ENCODE measurements around the gene TIAM1.
"Not testable (repeated sequence)": the region's sequence is repeated elsewhere in the genome, so short reads cannot be mapped to it uniquely, and the experiment has no call there.

TIAM1 gene

DNA sequence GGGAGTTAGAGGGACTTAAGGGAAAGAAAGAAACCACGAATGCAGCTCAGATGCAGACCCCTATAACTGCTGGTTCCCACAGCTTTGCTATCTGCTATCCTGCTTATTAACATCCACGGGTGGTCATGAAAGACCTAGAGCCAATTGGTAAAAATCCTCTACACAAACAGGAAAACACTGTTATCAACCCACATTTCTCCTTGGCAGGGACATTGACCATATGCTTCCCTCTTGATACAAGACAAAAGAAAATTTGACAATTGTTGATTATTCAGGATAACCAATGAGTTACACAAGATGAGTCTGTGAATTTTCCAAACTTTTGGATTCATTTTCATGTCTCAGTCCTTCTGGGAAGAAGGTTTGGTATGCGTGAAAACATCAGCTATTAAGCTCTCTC is 90.4 kb downstream of the TIAM1 start:
- DNase-seq (ENCODE audit: low read depth in 3 of 3), result no peak

DNA sequence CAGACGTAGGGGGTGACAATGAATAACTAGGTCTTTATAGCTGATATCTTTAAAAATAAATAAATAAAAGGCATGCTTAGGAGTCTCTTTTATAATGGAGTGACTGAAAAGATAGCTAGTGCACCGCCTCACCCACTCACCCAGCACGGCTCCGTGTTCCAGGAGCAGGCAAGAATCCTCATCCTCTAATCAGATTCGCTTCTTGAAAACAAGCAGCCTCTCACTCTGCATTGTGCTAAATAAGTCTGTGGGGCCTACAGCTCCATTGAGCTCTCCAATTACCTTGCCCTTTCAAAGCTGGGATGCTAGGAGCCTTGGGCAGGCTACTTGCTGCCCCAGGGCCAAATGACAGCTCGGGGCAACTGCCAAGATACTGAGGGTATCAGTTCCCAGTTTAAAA is 91.5 kb downstream of the TIAM1 start:
- DNase-seq (ENCODE audit: low read depth in 3 of 3), result no peak

DNA sequence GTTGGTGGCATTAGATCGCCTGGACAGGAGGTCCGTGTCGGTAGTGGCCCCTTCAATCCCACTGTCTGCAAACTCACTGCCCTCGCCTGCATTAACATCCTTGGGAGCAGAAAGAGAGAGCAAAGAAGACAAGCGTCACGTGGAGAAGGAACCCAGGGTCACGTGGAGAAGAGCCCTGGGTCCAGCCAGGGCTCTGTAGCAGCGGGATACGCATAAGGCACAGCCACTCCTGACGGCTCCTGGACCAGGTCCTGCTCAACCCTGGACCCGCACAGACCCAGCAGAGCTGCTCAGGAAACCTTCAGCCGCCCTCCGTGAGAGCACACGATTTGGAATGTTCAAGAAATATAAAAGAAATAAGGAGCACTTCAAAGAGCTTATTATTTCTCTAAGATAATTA is 92.0 kb downstream of the TIAM1 start:
- no peak for DNase-seq (ENCODE audit: low read depth in 3 of 3)

DNA sequence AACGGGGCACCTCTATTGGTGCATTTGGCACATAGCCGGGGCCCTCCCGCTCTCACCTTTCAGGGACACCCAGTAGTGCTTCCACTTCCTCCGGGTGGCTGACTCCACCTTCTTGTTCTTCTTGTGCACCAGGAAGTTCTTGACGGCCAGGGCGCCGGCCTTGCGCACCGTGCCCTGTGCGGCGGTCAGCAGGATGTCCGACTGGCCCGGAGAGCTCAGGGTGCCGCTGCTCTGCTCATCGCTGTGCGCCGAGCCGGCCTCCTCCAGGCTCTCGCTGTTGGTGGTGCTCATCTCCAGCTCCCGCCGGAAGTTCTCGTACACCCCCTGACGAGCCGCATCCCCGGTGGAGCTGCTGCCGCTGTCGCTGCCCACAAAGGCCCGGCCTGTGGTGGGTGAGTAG is 92.4 kb downstream of the TIAM1 start:
- DNase-seq (ENCODE audit: low read depth in 3 of 3), result no peak

DNA sequence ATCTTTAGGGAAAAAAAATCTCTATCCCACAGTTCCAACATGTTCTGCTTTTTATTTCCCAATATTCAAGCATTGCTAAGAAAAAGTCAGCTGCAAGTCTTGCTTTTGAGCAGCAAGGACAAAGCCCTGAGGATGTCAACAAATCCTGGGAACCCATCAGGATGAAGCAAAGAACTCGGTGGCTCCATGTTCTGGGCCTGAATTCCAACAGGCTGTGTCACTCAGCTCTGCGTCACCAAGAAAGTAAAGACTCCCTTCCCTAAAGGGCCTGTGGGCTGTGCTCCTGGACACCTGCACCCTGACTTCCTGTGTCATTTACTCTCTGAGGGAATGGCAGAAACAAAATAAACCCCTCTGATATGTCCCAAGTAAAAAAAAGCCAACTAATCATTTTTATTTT is 95.5 kb downstream of the TIAM1 start:
- no peak for DNase-seq (ENCODE audit: low read depth in 3 of 3)

DNA sequence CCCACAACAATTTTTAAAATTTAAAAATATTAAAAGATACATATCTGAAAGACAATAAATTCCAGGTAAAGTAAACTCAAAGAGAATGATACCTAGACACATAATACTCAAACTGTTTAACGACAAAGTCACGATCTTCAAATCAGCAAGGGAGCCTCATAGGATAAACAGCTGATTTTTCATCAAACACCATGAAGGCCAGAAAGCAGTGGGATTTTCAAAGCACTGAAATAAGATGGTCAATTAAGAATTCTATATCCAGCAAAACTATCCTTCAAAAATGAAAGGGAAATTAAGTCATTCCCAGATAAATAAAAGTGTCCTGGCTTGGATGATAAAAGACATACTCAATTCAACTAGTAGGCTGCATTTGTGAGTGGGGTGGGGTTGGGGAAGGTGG is 100.5 kb downstream of the TIAM1 start:
- no peak for DNase-seq (ENCODE audit: low read depth in 3 of 3)

DNA sequence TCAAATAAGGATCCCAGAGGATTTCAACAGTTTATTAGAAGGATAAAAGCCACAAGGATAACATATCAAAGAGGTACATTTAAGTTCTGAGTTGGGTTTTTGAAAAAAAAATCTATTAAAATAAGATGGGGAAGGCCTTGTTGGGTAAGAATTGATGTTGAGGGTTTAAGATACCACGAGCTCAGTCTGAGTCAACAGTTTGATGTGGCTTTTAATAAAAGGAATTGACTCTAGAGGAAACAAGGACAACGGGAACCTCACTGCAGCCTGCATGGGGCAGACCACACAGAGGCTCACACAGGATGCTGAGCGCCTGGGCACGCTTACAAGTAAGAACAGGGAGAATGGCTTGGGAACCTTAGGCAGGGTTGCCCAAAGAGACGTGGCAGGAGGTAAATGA is 107.5 kb downstream of the TIAM1 start:
- DNase-seq (ENCODE audit: low read depth in 3 of 3), result no peak

DNA sequence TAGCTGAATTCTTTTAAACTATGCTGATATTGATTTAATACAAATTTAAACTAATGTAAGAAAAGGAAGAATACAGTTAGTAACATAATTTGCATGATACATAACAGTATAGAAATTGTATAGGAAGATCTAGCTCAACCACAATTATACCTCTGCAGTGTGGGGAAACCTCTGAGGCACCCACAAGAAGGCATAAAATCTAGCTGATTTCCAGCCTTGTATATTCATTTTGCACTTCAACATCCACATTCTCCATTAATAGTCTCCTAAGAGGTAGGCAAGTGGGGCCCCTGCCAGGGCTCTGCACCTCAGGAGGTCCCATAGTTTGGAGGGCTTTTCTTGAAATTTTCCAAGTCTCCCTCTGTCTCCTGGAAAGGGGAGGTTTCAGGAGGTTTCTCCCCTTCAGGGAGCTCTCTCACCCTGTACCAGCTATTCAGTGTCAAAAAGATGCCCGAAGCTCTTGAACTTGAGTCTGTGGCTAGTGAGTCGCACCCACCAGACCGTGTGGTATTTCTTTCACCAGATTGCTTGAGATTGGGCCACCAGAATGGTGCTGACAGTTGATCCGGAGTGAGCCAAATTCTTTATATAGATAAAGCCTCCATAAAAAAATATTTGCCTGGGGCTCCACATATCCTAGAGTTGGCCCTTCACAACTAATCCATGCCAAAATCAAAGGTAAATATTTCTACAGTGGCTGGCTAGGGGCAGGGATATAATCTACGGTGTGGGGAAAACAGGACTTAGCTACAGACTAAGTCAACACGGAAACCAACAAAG is 108.2 kb downstream of the TIAM1 start:
- no peak for DNase-seq (ENCODE audit: low read depth in 3 of 3)

DNA sequence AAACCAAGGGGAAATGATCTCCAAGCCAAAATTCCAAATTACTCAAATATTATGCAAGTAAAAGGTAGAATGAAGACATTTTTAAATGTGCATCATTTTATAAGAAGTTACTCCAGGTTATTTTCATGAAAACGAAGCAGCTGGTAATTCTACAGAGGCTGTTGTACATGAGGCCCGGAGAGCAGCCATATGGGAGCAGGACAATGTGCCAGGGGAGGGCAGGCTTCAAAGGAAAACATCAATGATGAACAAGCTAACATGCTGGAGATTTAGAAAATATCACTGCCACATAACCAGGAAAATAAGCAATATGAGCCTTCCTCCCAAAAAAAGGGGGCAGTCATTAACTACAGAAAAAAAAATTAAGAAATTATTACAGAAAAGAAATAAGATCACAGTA is 109.1 kb downstream of the TIAM1 start:
- DNase-seq (ENCODE audit: low read depth in 3 of 3), result no peak

DNA sequence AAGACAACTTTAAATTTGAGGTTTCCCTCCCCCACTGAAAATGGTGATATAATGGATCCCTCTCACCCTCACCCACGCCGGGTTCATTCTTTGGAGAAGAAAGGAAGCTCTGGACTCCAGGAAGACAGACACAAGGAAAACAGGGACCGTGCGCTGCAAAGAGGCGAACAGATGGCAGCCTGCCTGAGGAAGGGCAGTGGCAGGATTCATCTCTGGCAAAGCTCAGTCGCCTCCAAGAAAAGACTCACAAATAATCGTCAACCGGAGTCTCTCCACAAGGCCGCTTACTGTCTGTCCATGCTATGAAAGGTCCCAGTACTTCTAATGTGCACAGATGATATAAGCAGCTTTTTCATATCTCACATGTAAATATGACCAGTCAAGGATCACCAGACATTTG is 110.3 kb downstream of the TIAM1 start:
- DNase-seq (ENCODE audit: low read depth in 3 of 3), result no peak

DNA sequence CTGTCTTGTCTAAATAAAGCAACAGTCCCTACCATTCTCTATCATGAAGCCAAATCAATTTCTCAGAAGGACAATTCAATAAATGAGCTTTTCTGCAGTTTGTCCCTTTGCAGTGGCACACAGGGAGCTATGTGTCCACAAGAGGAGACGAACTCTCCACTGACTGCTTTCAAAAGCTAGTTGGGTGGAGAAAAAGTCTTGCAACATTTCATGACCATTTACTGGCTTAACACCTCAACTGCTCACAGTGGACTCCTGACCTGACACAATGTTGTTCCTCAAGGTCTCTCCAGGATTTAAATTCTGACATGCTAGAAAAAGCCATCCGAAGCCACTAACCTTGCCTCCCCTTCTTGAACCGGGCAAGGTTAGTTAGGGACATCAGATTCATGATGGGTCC is 111.7 kb downstream of the TIAM1 start:
- no peak for DNase-seq (ENCODE audit: low read depth in 3 of 3)

DNA sequence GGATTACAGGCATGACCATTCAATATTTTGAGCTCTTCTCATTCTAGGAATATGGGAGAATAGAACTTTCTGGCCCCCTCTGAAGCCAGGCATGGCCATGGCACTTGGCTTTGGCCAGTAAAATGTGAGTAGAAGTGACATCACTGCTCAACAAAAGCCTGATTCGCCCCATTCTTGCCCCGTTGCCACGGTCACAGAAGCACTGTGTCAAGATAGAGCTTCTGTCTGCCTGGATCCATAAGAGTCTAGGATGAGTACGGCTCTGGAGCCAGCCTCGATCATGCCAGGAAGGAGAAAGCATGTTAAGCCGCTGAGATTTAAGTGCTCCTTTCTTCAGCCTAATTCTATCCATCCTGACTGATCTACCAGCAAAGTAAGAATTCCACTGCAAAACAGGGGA is 113.1 kb downstream of the TIAM1 start:
- DNase-seq (ENCODE audit: low read depth in 3 of 3), result no peak

DNA sequence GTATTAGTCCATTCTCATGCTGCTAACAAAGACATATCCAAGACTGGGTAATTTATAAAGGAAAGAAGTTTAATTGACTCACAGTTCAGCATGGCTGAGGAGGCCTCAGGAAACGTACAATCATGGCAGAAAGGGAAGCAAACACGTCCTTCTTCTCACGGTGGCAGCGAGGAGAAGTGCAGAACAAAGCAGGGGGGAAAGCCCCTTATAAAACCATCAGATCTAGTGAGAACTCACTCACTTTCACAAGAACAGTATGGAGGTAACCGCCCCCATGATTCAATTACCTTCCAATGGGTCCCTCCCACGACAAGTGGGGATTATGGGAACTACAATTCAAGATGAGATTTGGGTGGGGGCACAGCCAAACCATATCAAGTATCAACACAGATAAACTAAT is 115.3 kb downstream of the TIAM1 start:
- not testable (repeated sequence) for DNase-seq (ENCODE audit: low read depth in 3 of 3)

DNA sequence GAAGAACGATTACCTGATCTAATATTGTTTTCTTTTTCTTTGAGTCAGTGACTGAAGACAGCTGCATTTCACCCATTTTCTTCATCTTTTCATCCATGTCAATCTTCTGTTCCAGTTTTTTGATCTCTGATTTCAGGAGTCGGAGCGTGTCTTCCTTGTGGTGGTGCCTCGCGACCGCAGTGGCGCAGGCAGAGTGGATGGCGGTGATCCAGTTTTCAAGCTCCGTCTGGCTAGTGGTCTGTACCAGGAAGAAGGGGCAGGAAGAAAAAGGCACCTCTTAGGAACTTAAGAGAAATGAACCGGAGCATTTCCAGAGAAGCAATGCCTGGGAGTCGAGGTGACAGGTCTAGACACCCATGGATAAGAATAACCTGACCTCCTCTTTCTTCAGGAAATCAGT is 118.3 kb downstream of the TIAM1 start:
- no peak for DNase-seq (ENCODE audit: low read depth in 3 of 3)

DNA sequence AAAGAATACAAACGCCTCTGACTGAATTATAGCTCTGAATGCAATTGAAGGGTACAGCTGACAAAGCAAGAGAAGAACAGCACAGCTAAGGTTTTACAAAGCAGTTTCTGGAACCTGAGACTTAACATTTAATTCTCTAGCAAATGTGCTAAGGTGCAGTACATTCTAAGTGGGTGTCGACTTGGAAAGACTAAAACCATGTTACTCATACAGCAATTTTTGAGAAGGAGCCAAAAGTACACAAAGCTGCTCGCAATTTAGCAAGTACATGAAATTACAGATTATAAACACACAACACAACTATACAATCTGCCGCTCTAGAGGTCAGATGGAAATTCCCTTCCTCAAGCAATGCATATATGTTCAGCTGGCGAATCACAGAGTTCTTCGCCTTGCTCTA is 121.9 kb downstream of the TIAM1 start:
- no peak for DNase-seq (ENCODE audit: low read depth in 3 of 3)

DNA sequence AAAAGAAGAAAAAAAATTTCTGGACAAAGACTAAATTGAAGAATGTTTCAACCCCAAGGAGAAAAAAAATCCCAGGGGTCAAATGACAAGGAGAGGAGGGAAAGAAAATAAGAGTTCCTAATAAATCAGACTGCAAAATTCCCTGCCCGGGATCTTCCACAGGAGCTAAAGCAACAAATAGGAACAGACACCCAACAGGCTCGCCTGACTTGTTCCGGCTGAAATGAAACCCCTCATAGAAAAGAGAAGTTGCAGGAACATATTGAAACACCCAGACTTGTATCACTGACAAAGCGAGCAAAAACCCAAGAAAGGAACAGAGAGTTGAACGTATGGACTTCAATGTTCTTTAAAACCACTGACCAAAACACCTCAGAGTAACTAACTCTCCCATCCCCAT is 123.0 kb downstream of the TIAM1 start:
- DNase-seq (ENCODE audit: low read depth in 3 of 3), result no peak

DNA sequence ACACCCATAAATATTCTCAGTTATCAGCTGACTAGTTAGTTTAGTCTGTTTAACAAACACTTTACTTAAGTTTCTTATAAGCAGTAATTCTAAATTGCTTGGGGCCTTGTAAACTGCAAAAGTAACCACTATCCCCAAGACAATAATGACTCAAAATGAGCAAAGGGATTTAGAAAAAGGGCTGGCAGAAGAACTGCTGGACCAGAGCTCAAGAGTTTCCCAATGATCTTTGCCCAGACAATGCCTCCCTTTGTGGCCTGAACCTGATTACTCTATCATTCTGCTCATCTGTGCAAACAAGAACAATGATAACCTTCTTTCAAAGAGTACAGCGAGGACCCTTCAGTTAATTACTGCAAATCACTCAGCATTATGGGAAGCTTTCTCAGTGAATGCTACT is 123.5 kb downstream of the TIAM1 start:
- DNase-seq (ENCODE audit: low read depth in 3 of 3), result no peak

DNA sequence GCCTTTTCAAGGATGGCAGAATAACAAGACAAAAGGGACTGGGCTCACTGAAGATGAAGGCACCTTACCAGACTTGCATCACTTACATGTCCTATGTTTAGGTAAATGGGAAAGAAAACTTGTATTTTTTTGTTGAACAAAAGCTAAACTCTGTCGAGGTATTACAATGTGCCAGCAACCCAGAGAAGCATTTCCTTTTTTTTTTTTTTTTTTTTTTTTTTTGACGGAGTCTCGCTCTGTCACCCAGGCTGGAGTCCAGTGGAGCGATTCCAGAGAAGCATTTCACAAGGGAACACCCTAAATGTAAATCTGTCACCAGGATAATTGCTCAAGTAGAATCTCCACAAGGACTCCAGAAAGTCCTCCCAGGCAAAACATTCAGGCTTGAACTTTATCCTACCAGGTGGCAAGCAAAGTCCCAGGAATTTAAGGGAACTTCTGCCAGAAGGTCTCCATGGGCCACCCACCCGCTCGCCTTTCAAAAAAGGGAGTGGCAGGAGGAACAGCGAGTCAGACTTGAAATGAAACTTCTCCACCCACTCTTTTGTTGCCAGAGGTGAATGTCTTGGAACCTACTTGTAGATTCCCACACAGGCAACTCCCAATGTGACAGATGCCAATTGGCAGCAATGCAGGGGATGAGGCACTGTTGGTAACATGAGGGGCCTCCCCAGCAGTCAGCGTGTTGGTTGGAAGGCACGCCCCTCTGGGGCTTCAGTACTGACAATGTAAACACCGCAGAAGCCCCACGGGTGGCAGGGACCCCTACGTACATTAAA is 125.0 kb downstream of the TIAM1 start:
- no peak for DNase-seq (ENCODE audit: low read depth in 3 of 3)

DNA sequence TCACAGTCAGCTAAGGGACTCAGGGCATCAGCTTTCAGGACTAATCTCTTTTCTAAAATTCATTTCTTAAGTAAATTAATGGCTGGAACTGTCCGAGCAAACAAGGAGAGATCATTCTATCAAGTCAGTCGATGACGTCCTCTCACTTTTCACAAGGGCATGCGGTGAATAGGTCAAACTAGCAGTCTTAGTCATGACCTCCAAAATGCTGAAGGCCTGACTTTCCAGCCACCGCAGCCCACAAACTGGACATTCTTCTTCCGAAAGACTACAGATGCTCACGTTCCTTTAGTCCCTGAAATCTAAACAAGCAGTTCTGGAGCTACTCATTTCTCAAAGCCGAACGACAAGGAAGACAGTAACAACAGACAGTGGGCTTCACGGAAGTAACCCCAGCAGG is 127.9 kb downstream of the TIAM1 start:
- no peak for DNase-seq (ENCODE audit: low read depth in 3 of 3)

DNA sequence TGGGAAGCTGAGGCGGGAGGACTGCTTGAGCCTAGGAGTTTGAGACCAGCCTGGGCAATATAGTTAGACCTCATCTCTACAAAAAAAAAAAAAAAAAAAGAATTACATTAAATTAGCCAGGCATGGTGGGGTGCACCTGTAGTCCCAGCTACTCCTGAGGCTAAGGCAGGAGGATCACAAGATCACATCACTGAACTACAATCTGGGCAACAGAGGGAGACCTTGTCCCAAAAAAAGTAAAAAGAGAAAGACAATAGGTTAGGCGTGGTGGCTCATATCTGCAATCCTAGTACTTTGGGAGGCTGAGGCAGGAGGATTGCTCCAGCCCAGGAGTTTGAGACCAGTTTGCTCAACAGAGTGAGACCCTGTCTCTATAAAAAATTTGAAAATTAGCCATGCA is 130.3 kb downstream of the TIAM1 start:
- DNase-seq (ENCODE audit: low read depth in 3 of 3), result no peak

DNA sequence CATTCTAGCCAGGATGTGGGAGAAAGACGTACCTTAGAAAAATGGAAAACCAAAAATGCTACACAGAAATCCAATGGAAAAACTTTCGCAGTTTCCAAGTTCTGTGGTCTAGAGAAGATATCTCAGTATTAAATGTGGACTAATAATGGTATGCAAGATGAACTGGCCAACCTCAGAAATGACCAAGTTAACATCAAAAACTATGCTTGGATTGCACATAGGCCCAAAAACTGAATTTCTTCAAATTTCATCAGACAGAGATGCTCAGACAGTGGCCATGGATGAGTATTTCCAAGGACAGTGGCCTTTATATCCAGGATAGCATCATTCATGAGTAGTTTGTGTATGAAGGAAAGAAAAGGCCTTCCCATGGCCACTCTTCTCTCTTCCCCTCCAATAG is 132.2 kb downstream of the TIAM1 start:
- no peak for DNase-seq (ENCODE audit: low read depth in 3 of 3)

DNA sequence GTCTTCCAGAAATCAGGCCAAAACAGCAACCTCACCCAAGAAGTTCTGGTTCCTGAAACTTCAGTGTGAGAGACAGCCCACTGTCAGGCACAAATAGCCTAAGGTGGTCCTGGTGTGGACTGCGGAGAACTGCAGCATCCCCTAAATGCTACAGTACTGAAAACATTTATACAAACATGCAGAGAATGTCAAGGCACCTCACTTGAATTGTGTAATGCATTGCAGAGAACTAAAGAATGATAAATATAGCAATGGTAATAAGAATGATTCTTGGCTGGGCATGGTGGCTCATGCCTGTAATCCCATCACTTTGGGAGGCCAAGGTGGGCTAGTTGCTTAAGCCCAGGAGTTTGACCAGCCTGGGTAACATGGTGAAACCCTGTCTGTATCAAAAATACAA is 138.6 kb downstream of the TIAM1 start:
- DNase-seq (ENCODE audit: low read depth in 3 of 3), result no peak

DNA sequence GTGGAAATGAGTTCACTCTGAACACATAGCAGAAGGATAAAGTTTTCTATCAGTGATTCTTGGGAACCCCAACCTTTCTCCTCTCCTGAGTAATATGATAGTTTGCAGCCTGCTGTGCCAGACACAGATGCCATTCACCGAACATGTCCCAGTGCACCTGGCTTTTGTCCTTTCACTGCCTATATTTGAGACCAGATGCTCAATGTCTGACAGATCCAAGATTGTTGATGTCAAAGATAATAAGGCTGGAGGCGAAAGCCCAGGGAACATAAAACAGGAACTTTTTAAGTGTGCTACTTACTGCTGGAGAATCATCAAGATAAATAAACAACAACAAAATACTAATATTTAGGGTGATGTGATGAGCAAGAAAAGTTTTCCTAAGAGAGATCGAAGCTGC is 139.3 kb downstream of the TIAM1 start:
- DNase-seq (ENCODE audit: low read depth in 3 of 3), result no peak
